Cardiac fibroblast (primary cell): Measurements from ENCODE around the gene DNAH6.
"Not testable (repeated sequence)": the region's sequence is repeated elsewhere in the genome, so short reads cannot be mapped to it uniquely, and the experiment has no call there.

Source experiments
- DNase-seq, 2 donors: peaks; one replicate each; pipeline versions ENCODE4 v3.0.0 to v3.0.0-alpha.2; 2010; ENCODE audit warnings: low read depth in 2 of 2
- H3K4me3 ChIP-seq, 2 donors: replicated peaks in 1 of 2; 1 replicate in 1 of 2; 2 replicates in 1 of 2; pipeline ENCODE4 v1.5.1; 2011; ENCODE audit warnings: low read depth in 2 of 2, low read length in 2 of 2, mild to moderate bottlenecking in 2 of 2, moderate library complexity in 1 of 2
- TF ChIP-seq, protein P1 (sequence below): IDR thresholded peaks from one replicate; pipeline ENCODE4 v1.5.1; 2011; ENCODE audit warnings: low read depth, mild to moderate bottlenecking, low read length, inconsistent platforms

The DNAH6 gene

DNA sequence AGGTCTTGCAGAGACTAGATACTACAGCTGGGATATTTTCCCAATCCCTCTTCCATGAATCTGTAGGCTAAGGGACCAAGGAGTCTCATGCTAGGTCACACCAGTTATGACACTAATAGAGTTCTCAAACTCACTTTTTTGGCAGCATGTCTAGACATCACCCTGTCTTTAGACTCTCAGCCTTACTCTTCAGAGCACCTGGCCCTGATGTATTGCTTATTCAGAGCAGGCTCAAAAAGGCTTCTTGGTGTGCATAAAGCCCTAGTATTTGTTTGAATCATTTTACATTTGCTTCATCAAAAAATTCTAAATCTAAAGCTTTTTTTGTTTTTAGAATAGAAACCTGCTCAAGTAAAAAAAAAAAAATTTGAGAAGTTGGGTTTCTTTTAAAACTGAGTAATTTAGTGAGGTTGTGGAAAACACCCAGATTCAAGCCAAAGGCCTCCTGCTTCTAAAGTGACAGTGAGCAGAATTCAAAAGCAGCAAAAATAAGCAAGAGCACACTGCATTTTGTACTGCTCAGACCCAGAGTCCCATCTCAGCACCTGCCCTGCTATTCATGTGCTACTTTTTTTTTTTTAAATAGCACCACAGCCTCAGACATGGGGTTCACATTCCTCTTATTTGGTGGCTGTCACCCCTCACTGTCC is 18.0 kb upstream of the DNAH6 start:
- no peak for DNase-seq
- no peak overlapping the region for H3K4me3 ChIP-seq
- TF ChIP-seq, protein P1, sequence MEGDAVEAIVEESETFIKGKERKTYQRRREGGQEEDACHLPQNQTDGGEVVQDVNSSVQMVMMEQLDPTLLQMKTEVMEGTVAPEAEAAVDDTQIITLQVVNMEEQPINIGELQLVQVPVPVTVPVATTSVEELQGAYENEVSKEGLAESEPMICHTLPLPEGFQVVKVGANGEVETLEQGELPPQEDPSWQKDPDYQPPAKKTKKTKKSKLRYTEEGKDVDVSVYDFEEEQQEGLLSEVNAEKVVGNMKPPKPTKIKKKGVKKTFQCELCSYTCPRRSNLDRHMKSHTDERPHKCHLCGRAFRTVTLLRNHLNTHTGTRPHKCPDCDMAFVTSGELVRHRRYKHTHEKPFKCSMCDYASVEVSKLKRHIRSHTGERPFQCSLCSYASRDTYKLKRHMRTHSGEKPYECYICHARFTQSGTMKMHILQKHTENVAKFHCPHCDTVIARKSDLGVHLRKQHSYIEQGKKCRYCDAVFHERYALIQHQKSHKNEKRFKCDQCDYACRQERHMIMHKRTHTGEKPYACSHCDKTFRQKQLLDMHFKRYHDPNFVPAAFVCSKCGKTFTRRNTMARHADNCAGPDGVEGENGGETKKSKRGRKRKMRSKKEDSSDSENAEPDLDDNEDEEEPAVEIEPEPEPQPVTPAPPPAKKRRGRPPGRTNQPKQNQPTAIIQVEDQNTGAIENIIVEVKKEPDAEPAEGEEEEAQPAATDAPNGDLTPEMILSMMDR: no peak

DNA sequence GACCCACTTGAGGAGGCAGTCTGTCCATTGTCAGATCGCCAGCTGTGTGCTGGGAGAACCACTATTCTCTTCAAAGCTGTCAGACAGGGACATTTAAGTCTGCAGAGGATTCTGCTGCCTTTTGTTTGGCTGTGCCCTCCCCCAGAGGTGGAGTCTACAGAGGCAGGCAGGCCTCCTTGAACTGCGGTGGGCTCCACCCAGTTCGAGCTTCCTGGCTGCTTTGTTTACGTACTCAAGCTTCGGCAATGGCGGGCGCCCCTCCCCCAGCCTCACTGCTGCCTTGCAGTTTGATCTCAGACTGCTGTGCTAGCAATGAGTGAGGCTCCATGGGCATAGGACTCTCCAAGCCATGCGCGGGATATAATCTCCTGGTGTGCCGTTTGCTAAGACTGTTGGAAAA is 5.3 kb upstream of the DNAH6 start:
- DNase-seq, H3K4me3 ChIP-seq: not testable (repeated sequence)

DNA sequence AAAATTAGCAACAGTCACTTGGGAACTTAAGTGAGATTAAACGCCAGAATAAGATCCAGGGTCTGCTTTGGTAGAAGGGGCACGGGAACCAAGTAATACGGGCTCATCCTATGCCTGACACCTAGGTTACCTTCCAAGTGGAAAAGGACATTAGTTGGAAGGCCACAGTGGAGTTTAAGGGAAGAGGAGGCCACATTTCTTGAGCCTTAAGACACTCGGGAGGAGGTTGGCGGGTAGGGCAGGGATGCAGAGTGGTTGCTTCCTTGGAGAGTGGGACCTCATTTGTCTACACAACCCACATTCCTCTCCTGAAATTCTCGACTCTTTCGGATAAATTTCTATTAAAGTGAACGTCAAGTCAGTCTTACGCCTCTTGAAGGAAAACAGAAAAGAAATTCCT is 510 bp upstream of the DNAH6 start:
- TF ChIP-seq, protein P1: no peak
- H3K4me3 ChIP-seq: peak overlapping the region; percentile 53 to 60
- no peak for DNase-seq

DNA sequence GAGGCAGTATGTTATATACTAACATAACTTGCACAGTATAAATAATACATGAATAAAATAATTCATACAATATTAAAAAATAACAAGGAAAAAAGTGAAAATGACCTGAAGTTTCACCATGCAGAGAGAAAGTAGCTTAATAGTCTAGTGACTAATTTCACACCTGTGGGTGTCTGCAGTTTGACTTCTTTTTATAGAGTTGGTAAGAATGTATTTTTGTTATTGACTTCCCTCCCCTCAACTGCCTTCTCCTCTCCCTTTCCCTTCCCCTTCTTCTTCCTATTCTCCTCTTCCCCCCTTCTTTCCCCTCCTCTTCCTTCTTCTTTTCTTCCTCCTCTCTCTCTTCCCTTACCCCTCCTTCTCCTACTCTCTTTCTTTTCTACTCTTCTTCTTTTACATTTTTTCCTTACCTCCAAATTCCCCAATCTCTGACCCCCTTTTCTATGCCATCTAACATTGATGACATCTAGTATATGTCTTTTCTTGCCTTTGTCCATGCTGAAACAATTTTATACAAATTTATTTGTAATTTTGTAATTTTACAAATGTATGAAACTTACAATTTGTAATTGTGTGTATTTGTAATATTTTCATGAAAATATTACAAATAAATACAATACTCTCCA is 3.1 kb downstream of the DNAH6 start:
- TF ChIP-seq, protein P1: no peak
- DNase-seq: no peak
- no peak overlapping the region for H3K4me3 ChIP-seq

DNA sequence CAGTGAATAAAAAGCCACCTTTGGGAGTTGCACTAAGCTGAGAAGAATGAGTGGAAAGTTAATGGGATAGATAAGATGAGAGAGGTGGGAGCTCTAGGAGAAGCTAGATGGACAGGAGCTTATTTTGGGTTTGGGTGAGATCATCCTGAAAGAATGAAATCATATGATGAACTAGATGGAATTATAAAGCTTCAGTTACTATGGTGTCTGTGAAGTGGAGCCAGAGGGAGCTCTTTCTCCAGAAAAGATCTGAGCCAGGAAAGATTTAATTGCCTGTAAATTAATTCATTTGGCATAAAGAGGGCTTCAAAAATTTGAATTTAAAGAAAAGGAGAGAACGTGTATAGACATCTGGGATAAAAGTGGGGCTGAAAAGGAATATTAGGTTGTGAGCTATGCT is 10.3 kb downstream of the DNAH6 start:
- TF ChIP-seq, protein P1: no peak
- no peak overlapping the region for H3K4me3 ChIP-seq
- peak in 1 of 2 donors; percentile 6 for DNase-seq

DNA sequence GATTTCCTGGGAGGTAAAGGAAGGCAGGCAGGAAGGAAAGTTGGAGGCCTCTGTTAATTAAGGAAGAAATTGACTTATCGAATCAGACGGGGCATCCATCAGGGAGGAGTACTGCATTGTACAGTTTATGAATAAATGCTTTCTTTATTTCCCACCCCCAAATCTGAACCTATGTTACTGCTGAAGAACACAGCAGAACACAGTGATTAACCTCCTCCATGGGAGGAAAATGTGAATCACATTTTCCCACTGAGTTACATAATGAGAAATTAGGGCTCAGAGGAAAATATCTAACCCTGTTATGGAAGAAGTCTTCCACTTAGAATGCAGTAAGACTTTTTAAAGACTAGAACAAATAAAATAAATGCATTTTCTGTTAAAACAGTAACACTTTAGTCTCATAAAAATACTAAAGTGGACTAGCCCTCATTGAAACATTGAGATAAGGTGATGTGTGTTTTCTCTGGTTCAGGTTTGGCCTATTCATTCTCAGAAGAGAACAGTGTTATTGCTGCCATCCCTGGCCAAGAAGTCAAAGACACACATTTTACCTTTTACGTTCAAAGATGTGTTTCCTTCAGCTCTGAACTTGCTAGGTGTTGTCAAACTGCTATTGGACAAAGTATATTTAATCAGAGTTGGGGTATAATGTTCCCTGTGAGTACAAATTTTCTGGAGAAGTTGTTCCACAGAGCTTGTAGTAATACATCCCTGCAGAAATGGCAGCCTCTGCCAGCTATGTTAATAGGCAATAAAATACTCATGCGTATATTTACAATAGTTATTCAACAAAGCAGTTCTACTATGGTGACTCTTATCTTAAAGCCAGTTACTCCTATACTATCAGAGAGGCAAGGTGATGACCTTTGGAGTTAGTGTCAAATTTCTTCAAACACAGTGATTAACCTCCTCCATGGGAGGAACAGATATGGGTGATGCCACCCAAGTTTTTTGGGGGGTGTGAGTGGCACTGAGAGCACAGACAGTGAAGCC is 11.1 kb downstream of the DNAH6 start:
- peak in 1 of 2 donors; percentile 27 for DNase-seq
- H3K4me3 ChIP-seq: no peak overlapping the region
- TF ChIP-seq, protein P1: no peak

DNA sequence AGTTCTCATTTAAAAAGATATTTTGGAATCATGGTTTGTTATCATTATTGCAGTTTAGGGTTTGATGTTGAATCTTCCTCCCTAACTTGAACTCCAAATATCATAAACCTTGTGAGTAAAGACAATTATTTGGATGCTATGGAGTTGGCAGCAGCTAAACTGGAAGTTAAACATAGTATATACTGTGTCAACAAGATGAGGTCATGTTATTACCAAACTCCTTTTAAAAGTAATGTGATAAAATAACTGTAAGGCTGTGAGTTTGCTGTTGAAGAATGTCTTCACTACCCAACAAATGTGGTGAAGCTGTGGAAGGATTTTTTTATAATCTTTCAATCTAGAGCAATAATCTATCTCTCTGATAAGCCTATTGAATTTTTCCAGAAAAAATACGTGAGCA is 16.0 kb downstream of the DNAH6 start:
- DNase-seq: no peak
- H3K4me3 ChIP-seq: no peak overlapping the region
- TF ChIP-seq, protein P1: no peak
